Right lobe of liver (tissue), 6 donors: Measurements from ENCODE around the gene CWC27. TPM values are rescaled to one million over a fixed set of nuclear protein-coding genes. Genes with fewer than 3 reads are reported as not detected.

Source experiments
- ATAC-seq, 4 donors: fragments of 200-7000 bp; cut with Tn5 transposase; one replicate each; pipeline ENCODE4 v1.9.1; 2020; ENCODE audit warnings: mild to moderate bottlenecking in 4 of 4, moderate library complexity in 4 of 4
- DNase-seq, 3 donors: peaks; one replicate each; pipeline ENCODE4 v3.0.0-alpha.2; 2020
- H3K27ac ChIP-seq, 3 donors: fragments of 200-600 bp; one replicate each; pipeline ENCODE4 v1.8.0; 2022
- H3K27me3 ChIP-seq, 2 donors: fragments of 200-600 bp; one replicate each; pipeline ENCODE4 v1.8.0; 2022
- H3K36me3 ChIP-seq, 4 donors: fragments of 200-600 bp; sonication (generic) in 1 of 4; one replicate each; pipeline versions ENCODE4 v1.5.1 to v1.8.0; 2017 to 2022; ENCODE audit warnings: control low read depth in 1 of 4
- H3K4me1 ChIP-seq, 4 donors: fragments of 200-600 bp; sonication (generic) in 1 of 4; one replicate each; pipeline versions ENCODE4 v1.5.1 to v1.8.0; 2017 to 2022; ENCODE audit warnings: control low read depth in 1 of 4
- H3K4me3 ChIP-seq, 3 donors: fragments of 200-600 bp; one replicate each; pipeline ENCODE4 v1.8.0; 2022
- H3K9me3 ChIP-seq, 4 donors: fragments of 200-600 bp; sonication (generic) in 1 of 4; one replicate each; pipeline versions ENCODE4 v1.5.1 to v1.8.0; 2017 to 2022; ENCODE audit warnings: control low read depth in 1 of 4
- CTCF ChIP-seq, 4 donors: fragments of 200-600 bp in 3 of 4; fragments of 450-650 bp in 1 of 4; IDR thresholded peaks; one replicate each; pipeline versions ENCODE4 v1.5.1 to v1.8.0; 2016 to 2022; ENCODE audit warnings: antibody characterized with exemption in 4 of 4, mild to moderate bottlenecking in 2 of 4
- POLR2A ChIP-seq: fragments of 450-650 bp; IDR thresholded peaks from one replicate; pipeline ENCODE4 v1.6.1; 2017; ENCODE audit warnings: antibody characterized with exemption, mild to moderate bottlenecking
- WGBS: methylation state at CpG from one replicate; pipeline ENCODE4 v1.1.6; 2018; ENCODE audit warnings: low coverage, low lambda C conversion rate; ENCODE audit not compliant: insufficient coverage; ENCODE audit errors: missing lambda C conversion rate; 5-methylcytosine and 5-hydroxymethylcytosine counted together
- intact Hi-C, 2 donors: fragments of 100-400 bp; cut with DNase I; formaldehyde crosslinking; loops; one replicate each; pipeline versions ENCODE4 v1.11.2 to v1.14.1; 2022
- total RNA-seq, 6 experiments: library from RNA; depleted of rRNA in 2 of 6; stranded (reverse); fragments of >200 nt in 2 of 6; fragmentation: NEBNext Ultra II Directional in 3 of 6; extraction: Animal tissue kit (Norgen Biotek cat#: 25700) in 3 of 6; gene quantifications; one replicate each; pipeline versions ENCODE4 v1.1.0 to v1.2.4, GENCODE V29; 2016 to 2023
- donor health status: DM: no; HTN: yes; CAD: no.
- donor health status: DM: no; HTN: no; CAD: no.
- donor health status: DM: no; HTN: no; CAD: no.
- donor health status: DM: no; HTN: yes; CAD: no.
- donor health status: DM: no; HTN: yes; CAD: no.

The CWC27 gene
- total RNA-seq, 6 experiments from 2014 or later: 5.8 to 7.3 (median 6.8) TPM

- H3K27ac ChIP-seq: no peak overlapping the region
- WGBS: 27% methylated on average over 2 of the region's 2 CpGs
- intact Hi-C loops: no loop called here
- no peak overlapping the region for H3K4me3 ChIP-seq
- H3K9me3 ChIP-seq: no peaks in the 10 kb centered on the region
- TF ChIP-seq POLR2A (no peak), CTCF (IDR thresholded peaks at IDR 0.05) (no peak)
- ATAC-seq (no peak), DNase-seq (no peak)
- H3K4me1 ChIP-seq: no peaks in the 10 kb centered on the region
- H3K27me3 ChIP-seq: no peaks in the 10 kb centered on the region
- no peaks in the 10 kb centered on the region for H3K36me3 ChIP-seq
Measured at GRCh38 chr5:65047948-65048690, 279.4 kb downstream of the CWC27 start.

GRCh38 chr5:65050140-65050539, 281.4 kb downstream of the CWC27 start:
- Histone ChIP-seq H3K36me3 (no peaks in the 10 kb centered on the region), H3K4me1 (no peaks in the 10 kb centered on the region), H3K27me3 (no peaks in the 10 kb centered on the region), H3K4me3 (no peak overlapping the region), H3K27ac (no peak overlapping the region), H3K9me3 (no peaks in the 10 kb centered on the region)
- no peak for TF ChIP-seq CTCF (IDR thresholded peaks at IDR 0.05)
- no peak for TF ChIP-seq POLR2A
- ATAC-seq (no peak), DNase-seq (no peak)
- intact Hi-C loops: no loop called here

- 50% methylated on average over 2 of the region's 5 CpGs for WGBS
- no peaks in the 10 kb centered on the region for H3K27me3 ChIP-seq
- H3K4me1 ChIP-seq: no peaks in the 10 kb centered on the region
- H3K4me3 ChIP-seq: no peak overlapping the region
- H3K9me3 ChIP-seq: no peaks in the 10 kb centered on the region
- DNase-seq (no peak), ATAC-seq (no peak)
- TF ChIP-seq POLR2A (no peak), CTCF (IDR thresholded peaks at IDR 0.05) (no peak)
- H3K36me3 ChIP-seq: no peaks in the 10 kb centered on the region
- no peak overlapping the region for H3K27ac ChIP-seq
- intact Hi-C loops: no loop called here
Measured at GRCh38 chr5:65050826-65051498, 282.2 kb downstream of the CWC27 start.

- Histone ChIP-seq H3K9me3 (no peaks in the 10 kb centered on the region), H3K4me1 (no peaks in the 10 kb centered on the region), H3K36me3 (no peaks in the 10 kb centered on the region), H3K27me3 (no peaks in the 10 kb centered on the region), H3K4me3 (no peak overlapping the region), H3K27ac (no peak overlapping the region)
- TF ChIP-seq CTCF (IDR thresholded peaks at IDR 0.05): no peak
- TF ChIP-seq POLR2A: no peak
- ATAC-seq (no peak), DNase-seq (no peak)
- 75% methylated on average over 1 of the region's 1 CpG for WGBS
- intact Hi-C loops: no loop called here
Measured at GRCh38 chr5:65055938-65056337, 287.2 kb downstream of the CWC27 start.
